ENCODE measurements around the gene SEMA4G.
A peak's percentile ranks its signal among the peaks of the same experiment; 100 is the strongest.
"Not testable (repeated sequence)": the region's sequence is repeated elsewhere in the genome, so short reads cannot be mapped to it uniquely, and the experiment has no call there.

The SEMA4G gene

GRCh38 chr10:100972115-100972903 is 3.0 kb downstream of the SEMA4G start:
- DNase-seq = no peak

- DNase-seq = no peak
Observed at GRCh38 chr10:100972904-100973535, 3.7 kb downstream of the SEMA4G start.

DNA sequence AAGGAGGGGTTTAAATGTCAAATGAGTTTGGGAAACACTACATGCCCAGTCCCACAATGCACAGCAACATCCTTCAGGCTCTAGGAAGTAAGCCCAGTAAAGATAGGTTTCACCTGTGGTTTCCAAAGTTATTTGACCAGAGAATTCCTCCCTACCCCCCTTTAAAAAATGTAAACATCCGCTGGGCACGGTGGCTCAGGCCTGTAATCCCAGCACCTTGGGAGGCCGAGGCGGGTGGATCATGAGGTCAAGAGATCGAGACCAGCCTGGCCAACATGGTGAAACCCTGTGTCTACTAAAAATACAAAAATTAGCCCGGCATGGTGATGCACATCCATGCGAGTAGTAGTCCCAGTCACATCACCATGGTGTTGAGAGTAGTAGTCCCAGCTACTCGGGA is 6.1 kb downstream of the SEMA4G start:
- DNase-seq = not testable (repeated sequence)

DNA sequence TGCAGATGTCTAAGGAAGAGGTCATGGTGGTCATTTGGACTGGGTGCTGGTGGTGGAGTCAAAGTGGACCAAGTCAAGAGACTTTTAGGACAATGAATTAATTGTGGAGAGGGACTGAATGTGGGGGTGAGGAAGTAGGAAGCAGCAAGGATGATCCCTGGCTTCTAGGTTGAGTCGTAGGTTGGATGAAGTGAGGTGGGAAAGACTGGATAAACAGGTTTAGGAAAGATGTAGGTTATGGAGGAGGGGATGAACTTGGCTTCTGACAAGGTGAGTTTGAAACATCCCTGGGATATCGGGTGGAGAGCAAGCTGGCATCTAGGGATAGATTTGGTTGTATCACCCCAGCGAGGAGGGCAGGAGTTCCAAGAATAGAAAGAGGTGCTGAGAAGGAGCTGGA is 7.6 kb downstream of the SEMA4G start:
- DNase-seq = no peak

GRCh38 chr10:100977436-100977835 is 8.1 kb downstream of the SEMA4G start:
- DNase-seq = no peak

DNA sequence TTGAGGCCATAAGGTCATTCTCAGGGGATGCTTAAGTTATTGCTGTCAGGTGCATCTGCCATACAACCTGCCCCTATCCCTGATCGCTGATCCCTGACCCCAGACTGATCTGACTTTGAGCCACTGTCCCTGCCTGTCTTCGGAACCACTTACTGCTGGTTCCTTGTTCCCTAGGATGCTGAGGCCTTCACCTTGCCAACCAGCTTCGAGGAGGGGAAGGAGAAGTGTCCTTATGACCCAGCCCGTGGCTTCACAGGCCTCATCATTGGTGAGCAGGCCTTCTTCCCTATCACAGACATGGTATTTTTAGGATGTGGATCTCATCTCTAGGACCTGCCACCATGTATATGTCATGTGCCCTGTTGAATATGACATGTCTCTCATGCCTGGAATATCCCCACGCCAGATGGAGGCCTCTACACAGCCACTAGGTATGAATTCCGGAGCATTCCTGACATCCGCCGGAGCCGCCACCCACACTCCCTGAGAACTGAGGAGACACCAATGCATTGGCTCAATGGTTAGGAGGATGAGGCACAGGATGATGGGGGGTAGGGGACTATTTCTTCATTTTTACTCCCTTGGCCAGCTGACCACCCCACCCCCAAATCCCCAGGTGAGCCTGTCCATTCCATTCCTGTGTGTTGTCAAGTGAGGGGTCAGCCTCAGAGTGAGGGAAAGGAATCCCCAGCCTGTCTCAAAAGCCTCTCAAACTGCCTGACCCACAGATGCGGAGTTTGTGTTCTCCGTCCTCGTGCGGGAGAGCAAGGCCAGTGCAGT is 9.0 kb downstream of the SEMA4G start:
- DNase-seq = no peak

DNA sequence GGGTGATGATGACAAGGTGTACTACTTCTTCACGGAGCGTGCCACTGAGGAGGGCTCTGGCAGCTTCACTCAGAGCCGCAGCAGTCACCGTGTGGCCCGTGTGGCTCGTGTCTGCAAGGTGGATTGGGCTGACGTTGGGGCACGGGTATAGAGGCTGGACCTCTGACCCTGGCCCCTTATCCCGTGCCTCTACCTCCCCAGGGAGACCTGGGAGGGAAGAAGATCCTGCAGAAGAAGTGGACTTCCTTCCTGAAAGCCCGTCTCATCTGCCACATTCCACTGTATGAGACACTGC is 9.5 kb downstream of the SEMA4G start:
- DNase-seq = no peak

DNA sequence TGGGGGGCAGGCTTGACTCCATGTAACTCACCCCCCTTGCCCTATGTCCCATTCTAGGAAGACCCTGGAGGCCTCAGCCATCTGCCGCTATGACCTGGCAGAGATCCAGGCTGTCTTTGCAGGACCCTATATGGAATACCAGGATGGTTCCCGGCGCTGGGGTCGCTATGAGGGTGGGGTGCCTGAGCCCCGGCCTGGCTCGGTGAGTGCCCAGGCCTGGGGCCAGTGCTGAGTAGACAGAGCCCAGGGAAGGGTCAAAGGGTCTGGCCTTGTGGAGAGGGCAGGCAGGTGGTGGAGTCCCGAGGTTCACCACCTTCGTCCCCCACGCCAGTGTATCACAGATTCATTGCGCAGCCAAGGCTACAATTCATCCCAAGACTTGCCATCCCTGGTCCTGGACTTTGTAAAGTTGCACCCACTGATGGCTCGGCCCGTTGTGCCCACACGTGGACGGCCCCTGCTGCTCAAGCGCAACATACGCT is 10.5 kb downstream of the SEMA4G start:
- DNase-seq = no peak

DNA sequence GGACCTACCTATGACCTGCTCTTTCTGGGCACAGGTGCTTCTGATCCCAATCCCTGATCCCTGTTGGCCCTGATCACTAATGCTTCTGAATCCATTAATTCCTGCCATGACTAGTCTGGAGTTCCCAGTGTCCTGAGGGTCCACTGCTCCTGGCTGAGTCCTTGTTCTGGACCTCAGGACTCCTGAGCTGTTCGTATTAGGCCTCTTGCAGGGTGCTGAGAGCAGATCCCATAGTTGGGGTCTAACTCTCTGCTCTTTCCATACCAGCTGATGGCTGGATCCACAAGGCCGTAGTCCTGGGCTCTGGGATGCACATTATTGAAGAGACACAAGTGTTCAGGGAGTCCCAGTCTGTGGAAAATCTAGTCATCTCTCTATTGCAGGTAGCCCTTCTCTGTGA is 11.0 kb downstream of the SEMA4G start:
- no peak for DNase-seq

GRCh38 chr10:100980711-100981110 is 11.4 kb downstream of the SEMA4G start:
- no peak for DNase-seq

GRCh38 chr10:100981178-100981772 is 12.0 kb downstream of the SEMA4G start:
- DNase-seq = no peak

DNA sequence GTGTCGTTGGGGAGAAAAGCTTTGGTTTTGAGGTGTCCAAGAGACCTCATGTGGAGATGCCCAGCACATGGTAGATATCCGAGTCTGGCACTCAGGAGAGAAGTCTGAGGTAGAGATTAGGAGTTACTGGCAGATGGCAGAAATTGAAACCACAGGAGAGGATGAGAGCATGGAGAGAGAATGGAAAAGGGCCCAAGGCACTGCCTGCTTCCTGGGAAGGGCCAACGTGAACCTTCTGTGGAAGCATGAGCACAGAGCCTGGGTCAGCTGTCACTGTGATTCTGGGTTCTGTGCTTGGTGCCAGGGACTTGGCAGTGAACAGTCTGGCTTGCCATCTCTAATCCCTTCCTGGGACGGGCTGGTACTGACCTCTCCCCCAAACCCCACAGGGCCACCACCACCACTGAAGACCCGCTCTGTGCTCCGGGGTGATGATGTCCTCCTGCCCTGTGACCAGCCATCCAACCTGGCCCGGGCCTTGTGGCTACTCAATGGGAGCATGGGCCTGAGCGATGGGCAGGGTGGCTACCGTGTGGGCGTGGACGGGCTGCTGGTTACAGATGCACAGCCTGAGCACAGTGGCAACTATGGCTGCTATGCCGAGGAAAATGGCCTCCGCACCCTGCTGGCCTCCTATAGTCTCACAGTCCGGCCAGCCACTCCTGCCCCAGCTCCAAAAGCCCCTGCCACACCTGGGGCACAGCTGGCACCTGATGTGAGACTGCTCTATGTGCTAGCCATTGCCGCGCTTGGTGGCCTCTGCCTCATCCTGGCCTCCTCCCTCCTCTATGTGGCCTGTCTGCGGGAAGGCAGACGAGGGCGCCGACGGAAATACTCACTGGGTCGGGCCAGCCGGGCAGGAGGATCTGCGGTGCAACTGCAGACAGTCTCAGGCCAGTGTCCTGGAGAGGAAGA is 13.9 kb downstream of the SEMA4G start:
- DNase-seq = no peak

- DNase-seq = no peak
Observed at GRCh38 chr10:100983868-100984671, 14.8 kb downstream of the SEMA4G start.

DNA sequence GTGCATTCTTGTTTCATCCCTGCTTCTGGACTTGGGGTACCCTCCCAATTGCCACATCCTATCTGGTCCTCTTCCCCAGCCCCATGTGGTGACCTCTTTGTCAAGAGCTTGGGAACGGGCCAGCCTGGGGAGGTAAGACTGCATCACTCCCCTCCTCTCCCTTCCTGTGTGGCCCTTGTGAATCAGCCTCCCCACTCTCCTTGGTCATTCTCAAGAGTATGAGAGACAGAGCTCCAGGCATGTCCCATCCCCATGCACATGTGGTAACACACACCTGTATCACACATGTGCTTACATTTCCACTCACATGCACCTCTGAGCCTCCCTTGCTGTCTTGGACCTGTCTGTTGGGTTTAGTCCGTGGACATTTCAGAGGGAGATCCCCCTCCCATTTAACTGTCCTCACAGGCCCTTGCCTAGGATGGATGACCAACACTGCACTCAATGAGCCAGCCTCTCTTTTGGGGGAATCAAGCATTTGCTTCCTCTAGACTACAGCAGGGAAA is 15.4 kb downstream of the SEMA4G start:
- no peak for DNase-seq

DNA sequence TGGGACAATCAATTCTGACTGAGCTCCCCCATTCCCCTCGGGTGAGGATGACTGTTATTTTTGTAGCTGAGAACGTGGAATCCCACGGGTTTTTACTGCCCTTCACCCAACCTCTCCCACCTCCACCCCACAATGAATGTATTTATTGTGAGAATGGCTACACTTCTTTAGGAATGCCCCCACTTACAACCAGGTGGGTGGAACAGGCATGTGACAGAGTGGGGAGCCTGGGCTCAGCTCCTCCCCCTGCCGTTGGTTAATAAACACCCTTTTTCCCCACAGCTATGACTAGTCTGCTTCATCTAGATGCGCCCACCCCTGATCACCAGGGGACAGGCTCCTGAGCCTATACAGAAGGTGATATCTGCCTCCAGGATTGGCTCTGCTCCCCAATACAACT is 16.0 kb downstream of the SEMA4G start:
- no peak for DNase-seq

- DNase-seq = no peak
Observed at GRCh38 chr10:100986623-100986951, 17.3 kb downstream of the SEMA4G start.

DNA sequence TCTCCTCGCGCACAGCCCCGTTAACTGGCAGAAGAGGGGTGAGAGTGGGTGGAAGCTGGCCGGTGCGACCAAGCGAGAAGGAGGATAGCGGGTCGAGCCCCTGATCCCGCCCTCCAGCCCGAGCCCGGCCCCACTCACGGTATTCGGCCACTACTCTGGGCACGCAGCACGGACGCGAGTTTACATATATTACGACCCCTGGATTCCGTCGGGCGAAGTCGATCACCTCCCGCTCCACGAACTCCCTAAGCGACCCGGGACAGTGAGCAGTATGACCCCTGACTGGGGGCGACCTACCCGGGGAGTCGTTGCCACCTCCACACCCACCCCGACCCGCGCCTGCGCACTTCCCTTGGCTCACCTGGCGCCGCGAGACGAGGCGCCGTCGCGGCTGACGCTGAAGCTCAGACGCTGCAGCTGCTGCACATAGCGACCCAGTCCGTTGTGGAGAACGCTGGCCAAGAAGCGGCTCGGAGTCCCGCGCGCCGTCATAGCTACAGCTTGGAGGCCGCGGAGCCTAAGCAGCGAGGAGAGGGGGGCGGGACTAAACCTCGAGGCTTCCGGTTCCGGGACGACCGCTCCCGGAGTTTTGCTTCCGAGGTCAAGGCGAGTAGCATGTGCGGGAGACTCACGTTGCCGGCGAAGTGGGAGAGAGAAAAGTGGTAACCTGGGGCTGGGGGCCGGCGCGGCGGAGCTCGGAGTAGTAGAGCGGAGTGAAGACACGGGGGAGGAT is 17.8 kb downstream of the SEMA4G start, which contains the start of the genes MRPL43 and TWNK:
Gene MRPL43, minus strand, starts transcription at position 546 of the 733 bp plus-strand sequence. Its CDS starts 54 bp downstream, at position 492.
Gene TWNK, plus strand, starts transcription at position 592 of the 733 bp plus-strand sequence. CDS start 668 bp downstream, outside the sequence.
- DNase-seq = peak; percentile 84

- DNase-seq = no peak
Observed at GRCh38 chr10:100987685-100988049, 18.4 kb downstream of the SEMA4G start.

DNA sequence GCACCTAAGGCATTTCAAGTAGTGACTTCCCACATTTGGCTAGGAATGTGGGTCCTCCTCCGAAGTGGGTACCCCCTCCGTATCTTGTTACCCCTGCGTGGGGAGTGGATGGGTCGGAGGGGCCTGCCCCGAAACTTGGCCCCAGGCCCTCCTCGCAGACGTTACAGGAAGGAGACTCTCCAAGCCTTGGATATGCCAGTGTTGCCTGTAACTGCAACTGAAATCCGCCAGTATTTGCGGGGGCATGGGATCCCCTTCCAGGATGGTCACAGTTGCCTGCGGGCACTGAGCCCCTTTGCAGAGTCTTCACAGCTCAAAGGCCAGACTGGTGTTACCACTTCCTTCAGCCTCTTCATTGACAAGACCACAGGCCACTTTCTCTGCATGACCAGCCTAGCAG is 18.9 kb downstream of the SEMA4G start:
- no peak for DNase-seq

DNA sequence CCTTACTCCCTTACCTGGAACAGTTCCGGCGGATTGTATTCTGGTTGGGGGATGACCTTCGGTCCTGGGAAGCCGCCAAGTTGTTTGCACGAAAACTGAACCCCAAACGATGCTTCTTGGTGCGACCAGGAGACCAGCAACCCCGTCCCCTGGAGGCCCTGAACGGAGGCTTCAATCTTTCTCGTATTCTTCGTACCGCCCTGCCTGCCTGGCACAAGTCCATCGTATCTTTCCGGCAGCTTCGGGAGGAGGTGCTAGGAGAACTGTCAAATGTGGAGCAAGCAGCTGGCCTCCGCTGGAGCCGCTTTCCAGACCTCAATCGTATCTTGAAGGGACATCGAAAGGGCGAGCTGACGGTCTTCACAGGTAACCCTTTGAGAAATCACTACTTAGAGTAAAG is 19.8 kb downstream of the SEMA4G start:
- DNase-seq = no peak

All from activated T-cell treated with anti-CD3 and anti-CD28 coated beads for 4 hours (primary cell).